ENCODE results near the gene PTTG1IP.

PTTG1IP gene

GRCh38 chr21:44799646-44800045 lies 73.8 kb downstream of the PTTG1IP start:
- DNase-seq, result no peak

Data from cerebellar nuclear complex (tissue), 1 donor.